ENCODE results near the gene TMEM238. TPM values are rescaled to one million over a fixed set of nuclear protein-coding genes. Genes with fewer than 3 reads are reported as not detected.
A peak's percentile ranks its signal among the peaks of the same experiment; 100 is the strongest.
"Not testable (repeated sequence)": the region's sequence is repeated elsewhere in the genome, so short reads cannot be mapped to it uniquely, and the experiment has no call there.

TMEM238 gene
- total RNA-seq, 2 donors from 2014 or later = 1.2 TPM; not detected in 1

- Histone ChIP-seq H3K9me3 (no peaks in the 10 kb centered on the region), H3K27me3 (no peaks in the 10 kb centered on the region), H3K4me3 (peak overlapping the region in 1 of 2 donors; percentile 84), H3K27ac (no peak overlapping the region), H3K4me1 (peaks cover 0 to 20% of the 10 kb centered on the region in 2 donors), H3K36me3 (peaks cover 38% of the 10 kb centered on the region)
- DNase-seq (ENCODE audit: low spot score) = no peak
- TF ChIP-seq CTCF (IDR thresholded peaks at IDR 0.05) = no peak
Measured at GRCh38 chr19:55406091-55406825, 22.2 kb upstream of the TMEM238 start.

GRCh38 chr19:55405638-55406037 is 21.5 kb upstream of the TMEM238 start:
- H3K4me3 ChIP-seq = no peak overlapping the region
- H3K27me3 ChIP-seq = no peaks in the 10 kb centered on the region
- peaks cover 0 to 20% of the 10 kb centered on the region in 2 donors for H3K4me1 ChIP-seq
- TF ChIP-seq CTCF (IDR thresholded peaks at IDR 0.05) = no peak
- no peak for DNase-seq (ENCODE audit: low spot score)
- H3K36me3 ChIP-seq = peaks cover 44% of the 10 kb centered on the region
- H3K27ac ChIP-seq = no peak overlapping the region
- no peaks in the 10 kb centered on the region for H3K9me3 ChIP-seq

- H3K4me3 ChIP-seq = no peak overlapping the region
- no peak for DNase-seq (ENCODE audit: low spot score)
- H3K9me3 ChIP-seq = no peaks in the 10 kb centered on the region
- H3K36me3 ChIP-seq = peaks cover 54% of the 10 kb centered on the region
- TF ChIP-seq CTCF (IDR thresholded peaks at IDR 0.05) = no peak
- H3K27me3 ChIP-seq = no peaks in the 10 kb centered on the region
- H3K4me1 ChIP-seq = peaks cover 0 to 15% of the 10 kb centered on the region in 2 donors
- no peak overlapping the region for H3K27ac ChIP-seq
Measured at GRCh38 chr19:55402509-55402908, 18.4 kb upstream of the TMEM238 start.

GRCh38 chr19:55401390-55401789 is 17.3 kb upstream of the TMEM238 start:
- H3K36me3 ChIP-seq = peaks cover 54% of the 10 kb centered on the region
- H3K27me3 ChIP-seq; H3K4me3 ChIP-seq; H3K27ac ChIP-seq; H3K4me1 ChIP-seq; DNase-seq (ENCODE audit: low spot score); H3K9me3 ChIP-seq: not testable (repeated sequence)

GRCh38 chr19:55400281-55401087 is 16.4 kb upstream of the TMEM238 start:
- no peak overlapping the region for H3K27ac ChIP-seq
- H3K9me3 ChIP-seq = no peaks in the 10 kb centered on the region
- DNase-seq (ENCODE audit: low spot score) = no peak
- H3K36me3 ChIP-seq = peaks cover 47% of the 10 kb centered on the region
- TF ChIP-seq CTCF (IDR thresholded peaks at IDR 0.05) = no peak
- no peaks in the 10 kb centered on the region for H3K4me1 ChIP-seq
- no peaks in the 10 kb centered on the region for H3K27me3 ChIP-seq
- no peak overlapping the region for H3K4me3 ChIP-seq

GRCh38 chr19:55398200-55398925 is 14.3 kb upstream of the TMEM238 start:
- Histone ChIP-seq H3K36me3 (peaks cover 35% of the 10 kb centered on the region), H3K9me3 (no peaks in the 10 kb centered on the region), H3K27me3 (no peaks in the 10 kb centered on the region), H3K4me3 (no peak overlapping the region), H3K27ac (no peak overlapping the region), H3K4me1 (no peaks in the 10 kb centered on the region)
- DNase-seq (ENCODE audit: low spot score) = no peak
- TF ChIP-seq CTCF (IDR thresholded peaks at IDR 0.05) = no peak

Measured in right atrium auricular region (tissue), 2 donors.